ENCODE measurements around the gene ITGB2. TPM values are rescaled to one million over a fixed set of nuclear protein-coding genes. Genes with fewer than 3 reads are reported as not detected.
A peak's percentile ranks its signal among the peaks of the same experiment; 100 is the strongest.

The ITGB2 gene
- total and polyA plus RNA-seq, 8 donors: 7.7 to 404 (median 11.2) TPM

GRCh38 chr21:44932408-44933181, 11.9 kb upstream of the ITGB2 start:
- Histone ChIP-seq H3K27ac (peak overlapping the region in 1 of 2 donors; percentile 93), H3K4me3 (peak overlapping the region; percentile 31 to 53), H3K4me1 (peaks cover 25 to 60% of the 10 kb centered on the region in 2 donors), H3K27me3 (peaks cover 12 to 72% of the 10 kb centered on the region in 2 donors), H3K9me3 (no peaks in the 10 kb centered on the region), H3K36me3 (no peaks in the 10 kb centered on the region)
- peak; percentile 65 for ATAC-seq
- peak; percentile 36 to 37 for TF ChIP-seq CTCF (IDR thresholded peaks at IDR 0.05)
- peak in 1 of 4 donors; percentile 95 for DNase-seq
- intact Hi-C loops (cut with DNase I): no loop called here

- Histone ChIP-seq H3K9me3 (no peaks in the 10 kb centered on the region), H3K4me3 (peak overlapping the region; percentile 31 to 53), H3K27me3 (peaks cover 12 to 80% of the 10 kb centered on the region in 2 donors), H3K36me3 (no peaks in the 10 kb centered on the region), H3K27ac (peak overlapping the region in 1 of 2 donors; percentile 93), H3K4me1 (peaks cover 31 to 69% of the 10 kb centered on the region in 2 donors)
- ATAC-seq (peak; percentile 6), DNase-seq (peak in 1 of 4 donors; percentile 84)
- TF ChIP-seq CTCF (IDR thresholded peaks at IDR 0.05): no peak
- intact Hi-C loops (cut with DNase I): no loop called here
These were observed 11.1 kb upstream of the ITGB2 start for GRCh38 chr21:44931501-44932407.

GRCh38 chr21:44931137-44931500, 10.4 kb upstream of the ITGB2 start:
- ATAC-seq (no peak), DNase-seq (peak in 1 of 4 donors; percentile 88)
- Histone ChIP-seq H3K27me3 (peaks cover 12 to 81% of the 10 kb centered on the region in 2 donors), H3K4me3 (peak overlapping the region; percentile 31 to 53), H3K9me3 (no peaks in the 10 kb centered on the region), H3K36me3 (no peaks in the 10 kb centered on the region), H3K27ac (peak overlapping the region in 1 of 2 donors; percentile 93), H3K4me1 (peaks cover 33 to 75% of the 10 kb centered on the region in 2 donors)
- TF ChIP-seq CTCF (IDR thresholded peaks at IDR 0.05): no peak
- intact Hi-C loops (cut with DNase I): no loop called here

GRCh38 chr21:44930543-44930981, 9.9 kb upstream of the ITGB2 start:
- H3K9me3 ChIP-seq: no peaks in the 10 kb centered on the region
- intact Hi-C loops (cut with DNase I): no loop called here
- peak overlapping the region in 1 of 2 donors; percentile 53 for H3K4me3 ChIP-seq
- DNase-seq: peak in 1 of 4 donors; percentile 85
- peak overlapping the region in 1 of 2 donors; percentile 93 for H3K27ac ChIP-seq
- H3K36me3 ChIP-seq: no peaks in the 10 kb centered on the region
- H3K4me1 ChIP-seq: peaks cover 33 to 81% of the 10 kb centered on the region in 2 donors
- TF ChIP-seq CTCF (IDR thresholded peaks at IDR 0.05): no peak
- H3K27me3 ChIP-seq: peaks cover 12 to 81% of the 10 kb centered on the region in 2 donors
- no peak for ATAC-seq

All from left lung (tissue), 10 donors.